Smooth muscle cell (in vitro differentiated cells): Measurements from ENCODE around the gene XAGE3. TPM values are rescaled to one million over a fixed set of nuclear protein-coding genes. Genes with fewer than 3 reads are reported as not detected.
"Not testable (repeated sequence)": the region's sequence is repeated elsewhere in the genome, so short reads cannot be mapped to it uniquely, and the experiment has no call there.

Source experiments
- DNase-seq: peaks from one replicate; lab custom pipeline; 2025; ENCODE audit not compliant: unreplicated experiment; lab: John Stamatoyannopoulos, UW
- H2AFZ ChIP-seq: fragments of 200-600 bp; sonication (generic); 2 replicates; pipeline ENCODE4 v1.6.0; 2016; ENCODE audit warnings: antibody characterized with exemption, low read depth, mild to moderate bottlenecking
- H3F3A ChIP-seq: fragments of 200-600 bp; sonication (generic); 2 replicates; pipeline ENCODE4 v1.6.0; 2017; ENCODE audit warnings: antibody characterized with exemption, low read depth
- H3K27ac ChIP-seq: fragments of 200-600 bp; sonication (generic); 2 replicates; pipeline ENCODE4 v1.5.1; 2016; ENCODE audit warnings: low read depth, mild to moderate bottlenecking
- H3K27me3 ChIP-seq: fragments of 200-600 bp; sonication (generic); 2 replicates; pipeline ENCODE4 v1.6.1; 2016; ENCODE audit warnings: low read depth, mild to moderate bottlenecking
- H3K36me3 ChIP-seq: fragments of 200-600 bp; sonication (generic); 2 replicates; pipeline ENCODE4 v1.5.1; 2016; ENCODE audit warnings: low read depth
- H3K4me1 ChIP-seq: fragments of 200-600 bp; sonication (generic); 2 replicates; pipeline ENCODE4 v1.5.1; 2016; ENCODE audit warnings: low read depth
- H3K4me2 ChIP-seq: fragments of 200-600 bp; sonication (generic); 2 replicates; pipeline ENCODE4 v1.6.0; 2016; ENCODE audit warnings: mild to moderate bottlenecking
- H3K4me3 ChIP-seq: fragments of 200-600 bp; sonication (generic); 2 replicates; pipeline ENCODE4 v1.5.1; 2016; ENCODE audit warnings: mild to moderate bottlenecking
- H3K79me2 ChIP-seq: fragments of 200-600 bp; sonication (generic); 2 replicates; pipeline ENCODE4 v1.6.0; 2016; ENCODE audit warnings: low read depth, mild to moderate bottlenecking
- H3K9ac ChIP-seq: fragments of 200-600 bp; sonication (generic); 2 replicates; pipeline ENCODE4 v1.6.0; 2016; ENCODE audit warnings: low read depth
- H3K9me3 ChIP-seq: fragments of 200-600 bp; sonication (generic); replicated peaks from 2 replicates; pipeline ENCODE4 v1.5.1; 2016; ENCODE audit warnings: low read depth
- H4K20me1 ChIP-seq: fragments of 200-600 bp; sonication (generic); 2 replicates; pipeline ENCODE4 v1.6.0; 2016; ENCODE audit warnings: low read depth
- WGBS: methylation state at CpG from one replicate; pipeline ENCODE4 v1.1.7; 2016; ENCODE audit warnings: low lambda C conversion rate; 5-methylcytosine and 5-hydroxymethylcytosine counted together
- polyA plus RNA-seq: library from polyadenylated mRNA; unstranded; fragments of >200 nt; fragmentation: Nextera tagmentation; extraction: Ambion mirVana; gene quantifications from 2 replicates; pipeline ENCODE4 v1.2.1, GENCODE V29; 2016
- total RNA-seq: library from RNA; depleted of rRNA; stranded (reverse); fragments of >200 nt; gene quantifications from 2 replicates; pipeline ENCODE4 v1.2.3, GENCODE V29; 2014

Gene XAGE3
- total and polyA plus RNA-seq, 2 experiments from 2014 or later, result not detected

DNA sequence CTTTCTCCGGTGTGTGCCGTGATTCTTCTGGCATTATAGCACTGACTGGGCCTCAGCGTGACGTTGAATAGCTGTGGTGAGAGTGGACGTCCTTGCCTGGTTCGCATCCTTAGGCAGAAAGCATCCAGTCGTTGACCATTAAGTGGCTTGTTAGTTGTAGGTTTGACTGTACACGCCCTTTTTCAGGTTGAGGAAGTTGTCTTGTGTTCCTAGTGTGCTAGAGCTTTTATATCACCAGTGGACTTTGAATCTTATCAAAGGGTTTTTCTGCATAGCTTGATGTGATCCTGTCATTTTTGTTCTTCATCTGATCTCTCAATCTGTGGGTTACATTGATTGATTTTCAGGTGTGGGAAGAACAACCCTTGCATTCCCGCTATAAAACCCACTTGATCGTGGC, 37.6 kb upstream of the XAGE3 start:
- WGBS, result no CpG with 5 or more reads among the region's 10 CpGs

DNA sequence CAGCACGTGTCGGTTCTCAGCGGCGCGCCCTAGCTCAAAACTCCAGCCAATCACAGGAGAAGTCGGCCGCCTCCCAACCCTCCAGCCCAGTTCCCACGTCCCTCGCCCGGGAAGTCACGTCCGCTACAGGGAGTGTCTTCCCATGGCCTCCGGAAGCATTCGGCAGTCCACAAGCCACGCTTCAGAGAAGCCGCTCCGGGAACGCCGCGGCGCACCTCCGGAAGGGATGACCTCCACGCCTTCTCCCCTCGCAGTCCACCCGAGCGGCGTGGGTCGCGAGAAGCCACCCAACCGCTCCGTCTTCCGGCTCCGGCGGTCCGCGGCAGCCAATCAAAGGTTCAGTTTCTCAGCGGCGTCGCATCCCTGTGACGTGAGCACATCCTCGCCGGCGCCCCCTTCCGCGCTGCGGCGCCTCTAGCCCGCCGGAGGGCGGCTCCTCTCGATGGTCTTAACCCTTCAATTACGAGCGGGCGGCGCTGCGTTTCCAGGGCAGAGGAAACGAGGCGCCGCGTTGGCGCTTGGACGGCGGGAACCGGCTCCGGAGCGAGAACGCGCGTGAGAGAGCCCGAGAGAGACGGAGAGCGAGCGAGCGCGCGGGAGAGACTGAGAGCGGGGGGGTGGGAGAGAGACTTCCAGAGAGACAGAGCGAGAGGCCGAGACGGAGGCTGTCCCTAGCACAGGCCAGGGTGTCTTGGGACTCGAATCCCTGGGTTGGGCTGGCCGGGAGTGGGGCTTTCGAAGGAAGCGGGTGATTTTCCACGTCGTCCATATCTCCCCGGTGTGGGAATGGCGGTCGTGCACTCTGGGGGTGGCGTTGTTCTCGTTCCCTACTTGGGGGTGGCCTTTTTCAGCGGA, 29.2 kb upstream of the XAGE3 start, which contains the start of gene FAM156B:
FAM156B (plus strand) TSS at position 476 of the 855 bp plus-strand sequence. CDS start 9,896 bp downstream, outside the sequence.
- no CpG with 5 or more reads among the region's 92 CpGs for WGBS
- not testable (repeated sequence) for H3K4me3 ChIP-seq, H3K36me3 ChIP-seq

More for the DNA sequence above, 37.6 kb upstream of the XAGE3 start:
- DNase-seq, H3K9me3 ChIP-seq, H3K36me3 ChIP-seq, H3K27me3 ChIP-seq, H3K4me1 ChIP-seq, H3K79me2 ChIP-seq, H3K4me3 ChIP-seq, H3K9ac ChIP-seq, H3K4me2 ChIP-seq, H3F3A ChIP-seq, H3K27ac ChIP-seq, H2AFZ ChIP-seq, H4K20me1 ChIP-seq: not testable (repeated sequence)

DNA sequence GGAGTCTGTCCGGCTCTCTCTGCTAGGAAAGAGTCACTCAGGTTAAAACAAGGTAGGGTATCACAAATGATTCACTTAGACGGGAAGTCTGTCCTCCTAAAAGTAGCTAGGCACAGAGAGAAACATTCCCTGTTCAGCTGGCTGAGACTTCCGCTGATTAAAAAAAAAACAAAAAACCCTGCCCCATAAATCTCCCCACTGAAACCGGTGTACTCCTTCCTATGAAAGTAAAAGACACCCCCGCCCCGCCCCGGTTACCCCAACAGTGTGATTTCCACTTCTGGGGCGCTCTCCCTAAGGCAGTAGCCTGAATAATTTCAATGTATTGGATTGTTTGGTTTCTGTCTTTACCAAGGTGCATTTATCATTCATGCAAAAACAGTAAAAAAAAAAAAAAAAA, 28.6 kb upstream of the XAGE3 start:
- not testable (repeated sequence) for DNase-seq, H3K27me3 ChIP-seq, H3K4me3 ChIP-seq, H4K20me1 ChIP-seq, H3F3A ChIP-seq, H3K9me3 ChIP-seq, H3K79me2 ChIP-seq, H3K4me2 ChIP-seq, H3K27ac ChIP-seq, H2AFZ ChIP-seq, H3K9ac ChIP-seq, H3K36me3 ChIP-seq, H3K4me1 ChIP-seq
- WGBS, result no CpG with 5 or more reads among the region's 8 CpGs

More for the DNA sequence above, 29.2 kb upstream of the XAGE3 start, which contains the start of gene FAM156B:
- H3F3A ChIP-seq, H3K4me2 ChIP-seq, H3K9ac ChIP-seq, H3K27ac ChIP-seq, H3K79me2 ChIP-seq, H3K4me1 ChIP-seq, DNase-seq, H2AFZ ChIP-seq, H3K9me3 ChIP-seq, H3K27me3 ChIP-seq, H4K20me1 ChIP-seq: not testable (repeated sequence)

DNA sequence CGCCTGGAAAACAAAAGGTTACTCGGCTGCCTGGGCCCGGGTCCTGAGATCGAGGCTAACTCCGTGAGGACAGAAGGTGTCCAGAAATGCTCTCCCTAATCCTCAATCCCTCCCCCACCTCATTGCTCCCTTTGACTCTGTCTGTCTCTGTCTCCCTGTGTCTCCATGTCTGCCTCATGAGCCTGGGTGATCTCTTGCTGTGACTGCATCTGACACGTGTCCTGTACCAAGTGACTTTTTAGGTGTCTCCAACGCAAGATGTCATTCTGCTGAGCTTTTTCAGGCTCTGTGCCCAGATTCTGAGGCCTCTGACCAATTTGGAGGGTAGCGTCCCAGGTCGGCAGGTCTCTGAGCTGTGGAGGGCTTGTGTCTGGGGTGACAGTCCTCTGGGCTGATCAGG, 20.2 kb upstream of the XAGE3 start:
- not testable (repeated sequence) for H3K27ac ChIP-seq, H4K20me1 ChIP-seq, H3K4me2 ChIP-seq, H3K36me3 ChIP-seq, H2AFZ ChIP-seq, H3F3A ChIP-seq, H3K27me3 ChIP-seq, DNase-seq, H3K4me3 ChIP-seq, H3K4me1 ChIP-seq, H3K9me3 ChIP-seq, H3K79me2 ChIP-seq, H3K9ac ChIP-seq
- WGBS, result no CpG with 5 or more reads among the region's 9 CpGs

DNA sequence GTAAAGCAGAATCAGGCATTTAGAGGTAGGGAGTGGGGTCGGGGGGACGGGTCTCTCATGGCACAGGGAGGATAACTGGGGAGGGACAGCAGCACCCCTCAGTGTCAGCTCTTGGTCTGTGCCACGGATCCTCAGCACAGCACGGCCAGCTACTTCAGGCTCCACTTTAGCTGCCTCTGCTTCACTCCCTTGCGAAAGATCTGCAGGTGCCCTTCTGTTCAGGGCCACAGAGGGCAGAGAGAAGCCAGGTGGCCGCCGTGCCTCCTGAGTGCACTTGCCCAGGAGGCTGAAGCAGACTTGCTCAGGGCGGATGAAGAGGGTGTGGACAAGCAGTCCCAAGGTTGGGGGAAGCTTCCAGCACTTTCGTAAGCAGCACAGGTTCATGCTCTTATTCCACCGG, 19.6 kb upstream of the XAGE3 start:
- not testable (repeated sequence) for H3K4me1 ChIP-seq, H3K9ac ChIP-seq, H4K20me1 ChIP-seq, DNase-seq, H3K36me3 ChIP-seq, H3K4me3 ChIP-seq, H3K27ac ChIP-seq, H3K9me3 ChIP-seq, H3K27me3 ChIP-seq, H3K79me2 ChIP-seq, H3K4me2 ChIP-seq, H2AFZ ChIP-seq, H3F3A ChIP-seq
- no CpG with 5 or more reads among the region's 10 CpGs for WGBS

DNA sequence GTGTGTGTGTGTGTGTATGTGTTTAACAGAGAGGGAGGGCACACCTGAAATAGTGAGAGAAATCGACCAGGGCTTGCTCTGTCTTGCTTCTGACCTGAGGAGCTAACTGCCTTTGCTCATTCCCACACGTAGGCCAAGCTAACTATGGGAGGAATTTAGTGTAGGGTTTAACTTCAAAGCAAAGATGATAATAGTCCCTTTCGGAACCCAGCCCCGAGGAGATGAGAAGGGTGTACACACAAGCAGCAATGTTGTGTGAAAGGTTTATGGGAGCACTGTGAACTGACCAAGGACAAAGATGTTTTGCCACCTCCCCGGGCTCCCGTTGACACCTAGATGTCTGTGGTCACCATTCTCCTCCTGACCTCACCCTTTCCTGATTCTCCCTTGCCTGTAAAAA, 8.5 kb upstream of the XAGE3 start:
- H3K27me3 ChIP-seq, H3F3A ChIP-seq, H3K27ac ChIP-seq, H3K79me2 ChIP-seq, H3K9me3 ChIP-seq, H3K4me1 ChIP-seq, H4K20me1 ChIP-seq, H3K4me3 ChIP-seq, H2AFZ ChIP-seq, H3K9ac ChIP-seq, H3K4me2 ChIP-seq, H3K36me3 ChIP-seq, DNase-seq: not testable (repeated sequence)
- 61% methylated on average over 6 of the region's 6 CpGs for WGBS

DNA sequence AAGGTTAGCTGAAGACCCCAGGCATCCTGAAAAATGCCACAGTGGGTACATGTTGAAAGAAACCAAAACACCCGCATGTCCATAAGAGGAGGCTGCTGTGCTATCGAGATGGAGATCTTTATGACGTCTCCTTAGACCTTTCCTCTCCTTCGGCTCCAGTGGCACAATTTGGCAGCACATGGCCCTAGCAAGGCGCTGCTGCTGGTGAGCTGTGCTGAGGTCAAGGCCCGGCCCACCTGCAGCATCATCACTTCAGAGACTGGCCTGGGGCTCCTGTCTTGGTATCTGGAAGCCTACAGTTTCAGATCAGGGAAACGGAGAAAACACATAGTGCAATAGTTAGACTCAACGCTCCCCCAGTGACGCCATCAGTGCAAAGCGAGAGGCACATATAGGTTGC, 7.6 kb upstream of the XAGE3 start:
- not testable (repeated sequence) for H3K9me3 ChIP-seq, H2AFZ ChIP-seq, H3K4me2 ChIP-seq, H3F3A ChIP-seq, H3K79me2 ChIP-seq, H4K20me1 ChIP-seq, H3K9ac ChIP-seq, H3K4me3 ChIP-seq, H3K27ac ChIP-seq, H3K36me3 ChIP-seq, H3K4me1 ChIP-seq, H3K27me3 ChIP-seq, DNase-seq
- 86% methylated on average over 7 of the region's 10 CpGs for WGBS
